DOHH2 (cell line): ENCODE results near the gene PDE8A.

Experiments
- H3F3A ChIP-seq: fragments of 200-600 bp; sonication (generic), shearing (Covaris generic); 2 replicates; pipeline ENCODE4 v1.6.0; 2016; ENCODE audit warnings: antibody characterized with exemption, mild to moderate bottlenecking; ENCODE audit not compliant: control insufficient read depth, insufficient read depth
- H3K27ac ChIP-seq: fragments of 200-600 bp; sonication (generic); 2 replicates; pipeline ENCODE4 v1.5.1; 2014; ENCODE audit warnings: low read depth, mild to moderate bottlenecking, low read length, moderate library complexity
- H3K27me3 ChIP-seq: fragments of 200-600 bp; sonication (generic); 2 replicates; pipeline ENCODE4 v1.6.1; 2014; ENCODE audit warnings: mild to moderate bottlenecking, low read length, mixed read lengths; ENCODE audit not compliant: control insufficient read depth
- H3K36me3 ChIP-seq: fragments of 200-600 bp; sonication (generic); 2 replicates; pipeline ENCODE4 v1.6.1; 2014; ENCODE audit warnings: mild to moderate bottlenecking, low read length, moderate library complexity, mixed read lengths; ENCODE audit not compliant: control insufficient read depth
- H3K4me1 ChIP-seq: fragments of 200-600 bp; sonication (generic); 2 replicates; pipeline ENCODE4 v1.6.1; 2014; ENCODE audit warnings: mild to moderate bottlenecking, low read length, mixed read lengths; ENCODE audit not compliant: control insufficient read depth
- H3K4me2 ChIP-seq: fragments of 200-600 bp; sonication (generic); 2 replicates; pipeline ENCODE4 v1.6.0; 2014; ENCODE audit warnings: mild to moderate bottlenecking, low read length, moderate library complexity
- H3K4me3 ChIP-seq: fragments of 200-600 bp; sonication (generic); 2 replicates; pipeline ENCODE4 v1.5.1; 2014; ENCODE audit warnings: mild to moderate bottlenecking, low read length, mixed read lengths
- H3K79me2 ChIP-seq: fragments of 200-600 bp; sonication (generic); 2 replicates; pipeline ENCODE4 v1.6.1; 2014; ENCODE audit warnings: mild to moderate bottlenecking, low read length, mixed read lengths; ENCODE audit not compliant: control insufficient read depth
- H3K9me2 ChIP-seq: fragments of 200-600 bp; sonication (generic); replicated peaks from 2 replicates; pipeline ENCODE4 v1.6.1; 2014; ENCODE audit warnings: mild to moderate bottlenecking, low read length, mixed read lengths; ENCODE audit not compliant: control insufficient read depth
- H3K9me3 ChIP-seq: fragments of 200-600 bp; sonication (generic); 2 replicates; pipeline ENCODE4 v1.6.1; 2014; ENCODE audit warnings: antibody characterized with exemption, low read length, mixed read lengths; ENCODE audit not compliant: control insufficient read depth, insufficient read depth
- H4K20me1 ChIP-seq: fragments of 200-600 bp; sonication (generic); 2 replicates; pipeline ENCODE4 v1.6.0; 2014; ENCODE audit warnings: low read depth, mild to moderate bottlenecking, antibody characterized with exemption, low read length, moderate library complexity; ENCODE audit not compliant: control insufficient read depth, insufficient read depth
- CTCF ChIP-seq: fragments of 200-600 bp; sonication (generic); IDR thresholded peaks from one replicate; pipeline ENCODE4 v1.5.1; 2014; ENCODE audit warnings: antibody characterized with exemption, mild to moderate bottlenecking, low read depth, low read length; ENCODE audit not compliant: poor library complexity, severe bottlenecking
- EZH2phosphoT487 ChIP-seq: fragments of 200-600 bp; sonication (generic); IDR thresholded peaks from 2 replicates; pipeline ENCODE4 v1.6.1; 2017; ENCODE audit warnings: borderline replicate concordance, mild to moderate bottlenecking, antibody characterized with exemption, low read length, moderate library complexity, mixed read lengths

PDE8A gene

GRCh38 chr15:85072917-85073316 lies 91.3 kb downstream of the PDE8A start:
- TF ChIP-seq EZH2phosphoT487, result no peak
- Histone ChIP-seq H3K9me3 (no peaks in the 10 kb centered on the region), H3K4me2 (no peak overlapping the region), H4K20me1 (no peaks in the 10 kb centered on the region), H3K27me3 (no peaks in the 10 kb centered on the region), H3F3A (no peaks in the 10 kb centered on the region), H3K4me3 (no peak overlapping the region), H3K4me1 (no peaks in the 10 kb centered on the region), H3K27ac (no peak overlapping the region), H3K9me2 (no peaks in the 10 kb centered on the region), H3K79me2 (no peaks in the 10 kb centered on the region), H3K36me3 (no peaks in the 10 kb centered on the region)

GRCh38 chr15:85073556-85074194 lies 92.0 kb downstream of the PDE8A start:
- Histone ChIP-seq H3K27ac (no peak overlapping the region), H3F3A (no peaks in the 10 kb centered on the region), H3K9me3 (no peaks in the 10 kb centered on the region), H3K27me3 (no peaks in the 10 kb centered on the region), H3K4me1 (no peaks in the 10 kb centered on the region), H3K79me2 (no peaks in the 10 kb centered on the region), H3K4me3 (no peak overlapping the region), H4K20me1 (no peaks in the 10 kb centered on the region), H3K36me3 (no peaks in the 10 kb centered on the region), H3K9me2 (no peaks in the 10 kb centered on the region), H3K4me2 (no peak overlapping the region)
- no peak for TF ChIP-seq CTCF
- TF ChIP-seq EZH2phosphoT487, result no peak

GRCh38 chr15:85086855-85087254 lies 105.2 kb downstream of the PDE8A start:
- Histone ChIP-seq H3K36me3 (no peaks in the 10 kb centered on the region), H3K9me2 (no peaks in the 10 kb centered on the region), H3K79me2 (no peaks in the 10 kb centered on the region), H3K4me3 (no peak overlapping the region), H3K9me3 (no peaks in the 10 kb centered on the region), H3F3A (no peaks in the 10 kb centered on the region), H3K27ac (no peak overlapping the region), H4K20me1 (no peaks in the 10 kb centered on the region), H3K27me3 (no peaks in the 10 kb centered on the region), H3K4me2 (no peak overlapping the region), H3K4me1 (no peaks in the 10 kb centered on the region)
- no peak for TF ChIP-seq EZH2phosphoT487
- TF ChIP-seq CTCF, result no peak

- no peak overlapping the region for H3K4me3 ChIP-seq
- no peaks in the 10 kb centered on the region for H3K36me3 ChIP-seq
- no peak overlapping the region for H3K4me2 ChIP-seq
- H3K27me3 ChIP-seq, result no peaks in the 10 kb centered on the region
- H3K9me3 ChIP-seq, result no peaks in the 10 kb centered on the region
- no peaks in the 10 kb centered on the region for H3K9me2 ChIP-seq
- no peaks in the 10 kb centered on the region for H3F3A ChIP-seq
- TF ChIP-seq CTCF, result no peak
- no peak for TF ChIP-seq EZH2phosphoT487
- no peaks in the 10 kb centered on the region for H4K20me1 ChIP-seq
- H3K79me2 ChIP-seq, result no peaks in the 10 kb centered on the region
- H3K27ac ChIP-seq, result no peak overlapping the region
- no peaks in the 10 kb centered on the region for H3K4me1 ChIP-seq
Measured at GRCh38 chr15:85088300-85088699, 106.6 kb downstream of the PDE8A start.
